Lower leg skin (tissue), 4 donors: ENCODE results near the gene PRR35. TPM values are rescaled to one million over a fixed set of nuclear protein-coding genes. Genes with fewer than 3 reads are reported as not detected.

ENCODE experiments used
- DNase-seq, 2 donors: peaks; one replicate each; pipeline ENCODE4 v3.0.0-alpha.2; 2019; ENCODE audit warnings: low spot score in 2 of 2
- H3K4me3 ChIP-seq: fragments of 200-600 bp; sonication (generic); 2 replicates; pipeline ENCODE4 v1.5.1; 2017; ENCODE audit warnings: mild to moderate bottlenecking, low read depth; ENCODE audit not compliant: poor library complexity, severe bottlenecking
- POLR2A ChIP-seq, 2 donors: fragments of 450-650 bp; IDR thresholded peaks; one replicate each; pipeline ENCODE4 v1.6.1; 2016 to 2017; ENCODE audit warnings: antibody characterized with exemption in 2 of 2, mild to moderate bottlenecking in 1 of 2, moderate library complexity in 1 of 2
- WGBS, 2 donors: methylation state at CpG; one replicate each; pipeline ENCODE4 v1.1.5; 2018; 5-methylcytosine and 5-hydroxymethylcytosine counted together
- intact Hi-C: fragments of 100-400 bp; cut with DNase I; formaldehyde crosslinking; loops from one replicate; pipeline ENCODE4 v1.15.0; 2023; ENCODE audit warnings: low total_unique reads
- total RNA-seq, 4 donors: library from RNA; depleted of rRNA; stranded (reverse); fragments of >200 nt; gene quantifications; one replicate each; pipeline ENCODE4 v1.1.0, GENCODE V29; 2016
- TF ChIP-seq, protein P1 (sequence below), 3 donors: fragments of 450-650 bp; IDR thresholded peaks; one replicate each; pipeline ENCODE4 v1.5.1; 2016; ENCODE audit warnings: antibody characterized with exemption in 3 of 3, mild to moderate bottlenecking in 3 of 3, moderate library complexity in 2 of 3

PRR35 gene
- total RNA-seq, 4 donors from 2014 or later, result not detected

DNA sequence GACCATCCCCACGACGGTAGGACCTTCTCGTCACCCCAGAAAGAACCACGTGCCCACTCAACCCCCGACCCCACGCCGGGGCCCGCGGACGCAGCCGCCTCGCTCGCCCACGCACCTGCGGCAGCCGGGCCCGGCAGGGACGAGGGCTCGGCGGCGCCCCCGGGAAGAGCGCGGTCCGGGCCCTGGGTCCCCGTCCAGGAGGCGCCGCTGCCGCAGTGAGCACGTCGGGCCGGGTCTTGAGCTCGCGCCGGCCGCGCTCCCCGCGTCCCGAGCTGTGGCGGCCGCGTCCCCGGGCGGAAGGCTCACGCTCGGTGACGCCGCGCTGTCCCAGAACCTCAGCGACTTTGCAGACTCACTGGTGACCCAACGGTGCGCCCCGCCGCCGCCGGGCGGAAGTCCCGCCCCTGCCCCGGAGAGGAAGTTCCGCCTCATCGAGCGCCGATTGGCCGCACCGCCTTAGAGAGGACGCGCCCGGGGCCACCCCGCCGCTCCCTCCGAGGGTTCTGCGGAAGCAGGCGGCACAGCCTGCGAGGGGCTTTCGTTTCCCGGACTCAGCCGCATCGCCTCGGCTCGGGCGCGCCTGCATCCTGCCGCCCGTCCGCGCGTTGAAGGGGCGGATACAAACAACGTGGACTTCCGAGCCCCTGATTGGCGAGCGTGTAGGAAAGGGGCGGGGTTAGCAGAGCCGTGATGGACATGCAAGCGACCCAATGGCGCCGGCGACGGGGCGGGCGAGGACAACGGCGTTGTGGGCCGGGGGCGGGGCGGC, 28.9 kb downstream of the PRR35 start:
- no peak for TF ChIP-seq POLR2A (IDR thresholded peaks at IDR 0.05)
- TF ChIP-seq, protein P1, sequence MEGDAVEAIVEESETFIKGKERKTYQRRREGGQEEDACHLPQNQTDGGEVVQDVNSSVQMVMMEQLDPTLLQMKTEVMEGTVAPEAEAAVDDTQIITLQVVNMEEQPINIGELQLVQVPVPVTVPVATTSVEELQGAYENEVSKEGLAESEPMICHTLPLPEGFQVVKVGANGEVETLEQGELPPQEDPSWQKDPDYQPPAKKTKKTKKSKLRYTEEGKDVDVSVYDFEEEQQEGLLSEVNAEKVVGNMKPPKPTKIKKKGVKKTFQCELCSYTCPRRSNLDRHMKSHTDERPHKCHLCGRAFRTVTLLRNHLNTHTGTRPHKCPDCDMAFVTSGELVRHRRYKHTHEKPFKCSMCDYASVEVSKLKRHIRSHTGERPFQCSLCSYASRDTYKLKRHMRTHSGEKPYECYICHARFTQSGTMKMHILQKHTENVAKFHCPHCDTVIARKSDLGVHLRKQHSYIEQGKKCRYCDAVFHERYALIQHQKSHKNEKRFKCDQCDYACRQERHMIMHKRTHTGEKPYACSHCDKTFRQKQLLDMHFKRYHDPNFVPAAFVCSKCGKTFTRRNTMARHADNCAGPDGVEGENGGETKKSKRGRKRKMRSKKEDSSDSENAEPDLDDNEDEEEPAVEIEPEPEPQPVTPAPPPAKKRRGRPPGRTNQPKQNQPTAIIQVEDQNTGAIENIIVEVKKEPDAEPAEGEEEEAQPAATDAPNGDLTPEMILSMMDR (IDR thresholded peaks at IDR 0.05), result no peak
- DNase-seq, result peak; percentile 97 to 100
- peak overlapping the region; percentile 67 for H3K4me3 ChIP-seq
- intact Hi-C loops, result no loop called here
- WGBS, 2 donors, result 1 to 3% methylated on average over 27 to 43 of the region's 107 CpGs

DNA sequence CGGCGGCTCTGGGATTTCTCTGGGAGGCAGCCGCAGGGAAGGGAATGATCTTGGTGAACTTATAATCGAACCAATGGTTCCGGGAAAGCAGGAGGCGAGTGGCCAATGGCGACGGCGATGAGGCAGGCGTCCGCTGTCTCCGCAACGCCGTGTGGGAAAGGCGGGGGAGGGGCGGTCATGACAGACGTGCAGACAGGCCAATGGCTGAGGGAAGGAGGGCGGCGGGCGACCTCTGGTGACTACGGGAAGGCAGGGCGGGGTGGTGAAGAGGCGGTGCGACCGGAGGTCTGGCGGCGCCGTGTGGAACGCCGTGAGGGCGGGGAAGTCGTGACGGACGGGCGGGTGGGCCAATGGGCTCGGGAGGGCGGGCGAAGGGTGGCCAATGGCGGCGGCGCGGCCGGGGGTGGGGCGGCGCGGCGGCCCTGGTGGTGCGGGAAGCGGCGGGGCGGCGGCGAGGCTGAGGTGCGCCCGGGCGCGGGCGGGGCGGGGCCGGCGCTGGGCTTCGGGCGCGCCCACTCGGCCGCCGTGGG, 29.5 kb downstream of the PRR35 start, which contains the start of gene RAB40C:
RAB40C (plus strand) TSS at position 409 of the 530 bp plus-strand sequence. CDS start 226 bp downstream, outside the sequence.
- no peak for TF ChIP-seq POLR2A (IDR thresholded peaks at IDR 0.05)
- TF ChIP-seq, protein P1 (IDR thresholded peaks at IDR 0.05), result no peak
- intact Hi-C loops, result no loop called here
- peak; percentile 98 to 100 for DNase-seq
- 1% methylated on average over 20 to 50 of the region's 67 CpGs for WGBS, 2 donors
- peak within 1 kb of the TSS; percentile 80 for H3K4me3 ChIP-seq

DNA sequence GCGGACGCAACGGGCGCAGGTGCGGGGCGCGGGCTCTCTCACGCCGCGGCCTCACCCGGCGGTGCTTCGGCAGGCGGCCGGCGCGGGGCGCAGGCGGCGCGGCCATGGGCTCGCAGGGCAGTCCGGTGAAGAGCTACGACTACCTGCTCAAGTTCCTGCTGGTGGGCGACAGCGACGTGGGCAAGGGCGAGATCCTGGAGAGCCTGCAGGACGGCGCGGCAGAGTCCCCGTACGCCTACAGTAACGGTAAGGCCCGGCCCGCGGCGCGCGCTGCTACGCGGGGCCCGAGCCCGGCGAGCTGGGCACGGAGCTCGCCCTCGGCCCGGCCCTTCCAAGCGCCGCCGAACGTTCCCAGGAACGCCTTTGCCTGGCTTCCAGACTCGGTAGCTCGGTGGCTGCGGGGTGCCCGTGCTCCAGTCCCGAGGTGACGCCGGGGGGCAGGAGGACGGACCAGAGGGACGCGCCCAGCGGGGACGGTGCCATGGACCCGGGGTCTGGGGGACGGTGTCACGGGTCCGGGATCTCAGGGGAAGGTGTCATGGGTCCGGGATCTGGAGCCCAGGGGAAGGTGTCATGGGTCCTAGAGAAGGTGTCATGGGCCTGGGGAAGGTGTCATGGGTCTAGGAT, 30.1 kb downstream of the PRR35 start:
- TF ChIP-seq, protein P1 (IDR thresholded peaks at IDR 0.05), result no peak
- no peak for TF ChIP-seq POLR2A (IDR thresholded peaks at IDR 0.05)
- H3K4me3 ChIP-seq, result peak overlapping the region; percentile 80
- intact Hi-C loops, result no loop called here
- peak in 1 of 2 donors; percentile 92 for DNase-seq
- 0 to 1% methylated on average over 7 to 66 of the region's 71 CpGs for WGBS, 2 donors

DNA sequence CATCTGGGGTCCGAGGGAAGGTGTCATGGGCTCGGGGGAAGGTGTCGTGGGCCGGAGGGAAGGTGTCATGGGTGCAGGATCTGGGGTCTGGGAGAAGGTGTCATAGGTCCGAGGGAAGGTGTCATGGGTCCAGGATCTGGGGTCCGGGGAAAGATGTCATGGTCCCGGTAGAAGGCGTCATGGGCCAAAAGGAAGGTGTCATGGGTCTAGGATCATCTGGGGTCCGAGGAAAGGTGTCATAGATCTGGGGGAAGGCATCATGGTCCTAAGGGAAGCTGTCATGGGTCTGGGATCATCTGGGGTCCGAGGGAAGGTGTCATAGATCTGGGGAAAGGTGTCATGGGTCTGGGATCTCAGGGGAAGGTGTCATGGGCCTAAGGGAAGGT, 30.6 kb downstream of the PRR35 start:
- TF ChIP-seq, protein P1 (IDR thresholded peaks at IDR 0.05), result no peak
- no peak for TF ChIP-seq POLR2A (IDR thresholded peaks at IDR 0.05)
- peak overlapping the region; percentile 80 for H3K4me3 ChIP-seq
- intact Hi-C loops, result no loop called here
- DNase-seq, result no peak
- WGBS, 2 donors, result 40 to 51% methylated on average over 10 of the region's 10 CpGs

DNA sequence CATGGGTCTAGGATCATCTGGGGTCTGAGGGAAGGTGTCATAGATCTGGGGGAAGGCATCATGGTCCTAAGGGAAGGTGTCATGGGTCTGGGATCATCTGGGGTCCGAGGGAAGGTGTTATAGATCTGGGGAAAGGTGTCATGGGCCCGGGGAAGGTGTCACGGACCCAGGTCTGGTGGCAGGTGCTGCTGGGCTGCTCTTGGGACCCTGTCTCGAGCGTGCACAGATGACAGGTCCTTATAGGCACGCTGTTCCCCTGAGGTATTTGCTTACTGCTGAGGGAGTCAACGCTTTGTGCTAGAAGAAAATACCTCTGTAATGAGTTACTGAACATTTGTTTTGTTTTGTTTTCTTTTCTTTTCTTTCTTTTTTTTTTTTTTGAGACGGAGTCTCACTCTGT, 31.0 kb downstream of the PRR35 start:
- intact Hi-C loops, result no loop called here
- TF ChIP-seq POLR2A (IDR thresholded peaks at IDR 0.05), result no peak
- TF ChIP-seq, protein P1 (IDR thresholded peaks at IDR 0.05), result no peak
- DNase-seq, result no peak
- no peak overlapping the region for H3K4me3 ChIP-seq
- WGBS, 2 donors, result 72 to 79% methylated on average over 8 of the region's 8 CpGs
